Liver (tissue), 9 donors: ENCODE data around the gene NIPBL. TPM values are rescaled to one million over a fixed set of nuclear protein-coding genes. Genes with fewer than 3 reads are reported as not detected.

Experiments
- DNase-seq: peaks from one replicate; pipeline ENCODE4 v3.0.0-alpha.2; 2017; ENCODE audit warnings: low spot score
- H3K27ac ChIP-seq, 2 donors: one replicate each; pipeline ENCODE4 v1.7.0; 2013; ENCODE audit warnings: inconsistent platforms in 2 of 2, low read length in 2 of 2, control low read depth in 1 of 2, low read depth in 1 of 2, mild to moderate bottlenecking in 1 of 2
- H3K27me3 ChIP-seq, 4 donors: one replicate each; pipeline versions ENCODE4 v1.6.1 to v1.7.0; 2013; ENCODE audit warnings: low read length in 3 of 4, inconsistent platforms in 1 of 4, mild to moderate bottlenecking in 1 of 4, moderate library complexity in 1 of 4; ENCODE audit not compliant: control insufficient read depth in 4 of 4, insufficient read depth in 4 of 4
- H3K36me3 ChIP-seq, 4 donors: one replicate each; pipeline versions ENCODE4 v1.6.1 to v1.7.0; 2013; ENCODE audit warnings: low read length in 3 of 4, mild to moderate bottlenecking in 3 of 4, low read depth in 1 of 4, moderate library complexity in 1 of 4; ENCODE audit not compliant: control insufficient read depth in 4 of 4, insufficient read depth in 3 of 4
- H3K4me1 ChIP-seq, 4 donors: one replicate each; pipeline versions ENCODE4 v1.6.1 to v1.7.0; 2013; ENCODE audit warnings: low read length in 3 of 4, mild to moderate bottlenecking in 3 of 4, moderate library complexity in 1 of 4; ENCODE audit not compliant: control insufficient read depth in 4 of 4, insufficient read depth in 4 of 4
- H3K4me3 ChIP-seq, 3 donors: one replicate each; pipeline versions ENCODE4 v1.6.1 to v1.7.0; 2013; ENCODE audit warnings: low read length in 3 of 3, control low read depth in 1 of 3, low read depth in 1 of 3, mild to moderate bottlenecking in 1 of 3
- H3K9ac ChIP-seq, 2 donors: one replicate each; pipeline ENCODE4 v1.7.0; 2013; ENCODE audit warnings: low read length in 2 of 2, mild to moderate bottlenecking in 2 of 2, moderate library complexity in 2 of 2, control low read depth in 1 of 2, low read depth in 1 of 2
- H3K9me3 ChIP-seq, 4 donors: one replicate each; pipeline versions ENCODE4 v1.6.1 to v1.7.0; 2013; ENCODE audit warnings: low read length in 3 of 4; ENCODE audit not compliant: control insufficient read depth in 4 of 4
- FOXA1 ChIP-seq: IDR thresholded peaks from 2 replicates; pipeline ENCODE4 v1.6.1; 2016; ENCODE audit warnings: antibody characterized with exemption
- GABPA ChIP-seq, 2 donors: IDR thresholded peaks in 1 of 2; conservative IDR thresholded peaks in 1 of 2; 2 replicates each; pipeline ENCODE4 v1.6.1; 2016; ENCODE audit warnings: antibody characterized with exemption in 2 of 2, mild to moderate bottlenecking in 1 of 2, moderate library complexity in 1 of 2
- HNF4A ChIP-seq, 2 donors: conservative IDR thresholded peaks; 2 replicates each; pipeline ENCODE4 v1.6.1; 2016; ENCODE audit warnings: antibody characterized with exemption in 2 of 2, mild to moderate bottlenecking in 2 of 2
- HNF4G ChIP-seq: IDR thresholded peaks from 2 replicates; pipeline ENCODE4 v1.6.1; 2016; ENCODE audit warnings: antibody characterized with exemption
- NR2F2 ChIP-seq: IDR thresholded peaks from 2 replicates; pipeline ENCODE4 v1.6.1; 2016; ENCODE audit warnings: antibody characterized with exemption
- RAD21 ChIP-seq, 2 donors: IDR thresholded peaks; 2 replicates each; pipeline ENCODE4 v1.6.1; 2016; ENCODE audit warnings: antibody characterized with exemption in 2 of 2, mild to moderate bottlenecking in 2 of 2
- TAF1 ChIP-seq: conservative IDR thresholded peaks from 2 replicates; pipeline ENCODE4 v1.6.1; 2016; ENCODE audit warnings: antibody characterized with exemption, mild to moderate bottlenecking
- ZBTB33 ChIP-seq: IDR thresholded peaks from 2 replicates; pipeline ENCODE4 v1.6.1; 2016; ENCODE audit warnings: antibody characterized with exemption
- WGBS: extraction: QIAGEN DNeasy Blood & Tissue Kit; methylation state at CpG from one replicate; pipeline ENCODE4 v1.1.7; 2013; 5-methylcytosine and 5-hydroxymethylcytosine counted together
- polyA plus RNA-seq, 2 donors: library from polyadenylated mRNA; stranded (reverse) in 1 of 2; unstranded in 1 of 2; fragments of 200-250 nt in 1 of 2; fragments of >200 nt in 1 of 2; fragmentation: Nextera tagmentation in 1 of 2; extraction: Ambion mirVana in 1 of 2; gene quantifications; one replicate each; pipeline versions ENCODE4 v1.2.1 to v1.2.3, GENCODE V29; 2013 to 2015
- total RNA-seq, 2 donors: library from RNA; depleted of rRNA; stranded (reverse); fragments of >200 nt; gene quantifications; one replicate each; pipeline ENCODE4 v1.2.3, GENCODE V29; 2014
- TF ChIP-seq, protein P1 (sequence below): IDR thresholded peaks from 2 replicates; pipeline ENCODE4 v1.6.1; 2016; ENCODE audit warnings: antibody characterized with exemption
- TF ChIP-seq, protein P2 (sequence below): IDR thresholded peaks from 2 replicates; pipeline ENCODE4 v1.6.1; 2016; ENCODE audit warnings: antibody characterized with exemption, mild to moderate bottlenecking
- donor health status: healthy.
- donor health status: healthy.
- donor health status: healthy.
- donor health status: healthy.
- donor health status: healthy.

Gene NIPBL
- total and polyA plus RNA-seq, 4 donors: 4.9 to 30.3 (median 21.0) TPM

GRCh38 chr5:36839489-36840476 lies 36.8 kb upstream of the NIPBL start:
- no peak for DNase-seq
- H3K4me3 ChIP-seq: no peak overlapping the region
- TF ChIP-seq, protein P1, sequence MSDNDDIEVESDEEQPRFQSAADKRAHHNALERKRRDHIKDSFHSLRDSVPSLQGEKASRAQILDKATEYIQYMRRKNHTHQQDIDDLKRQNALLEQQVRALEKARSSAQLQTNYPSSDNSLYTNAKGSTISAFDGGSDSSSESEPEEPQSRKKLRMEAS: no peak
- TF ChIP-seq, protein P2, sequence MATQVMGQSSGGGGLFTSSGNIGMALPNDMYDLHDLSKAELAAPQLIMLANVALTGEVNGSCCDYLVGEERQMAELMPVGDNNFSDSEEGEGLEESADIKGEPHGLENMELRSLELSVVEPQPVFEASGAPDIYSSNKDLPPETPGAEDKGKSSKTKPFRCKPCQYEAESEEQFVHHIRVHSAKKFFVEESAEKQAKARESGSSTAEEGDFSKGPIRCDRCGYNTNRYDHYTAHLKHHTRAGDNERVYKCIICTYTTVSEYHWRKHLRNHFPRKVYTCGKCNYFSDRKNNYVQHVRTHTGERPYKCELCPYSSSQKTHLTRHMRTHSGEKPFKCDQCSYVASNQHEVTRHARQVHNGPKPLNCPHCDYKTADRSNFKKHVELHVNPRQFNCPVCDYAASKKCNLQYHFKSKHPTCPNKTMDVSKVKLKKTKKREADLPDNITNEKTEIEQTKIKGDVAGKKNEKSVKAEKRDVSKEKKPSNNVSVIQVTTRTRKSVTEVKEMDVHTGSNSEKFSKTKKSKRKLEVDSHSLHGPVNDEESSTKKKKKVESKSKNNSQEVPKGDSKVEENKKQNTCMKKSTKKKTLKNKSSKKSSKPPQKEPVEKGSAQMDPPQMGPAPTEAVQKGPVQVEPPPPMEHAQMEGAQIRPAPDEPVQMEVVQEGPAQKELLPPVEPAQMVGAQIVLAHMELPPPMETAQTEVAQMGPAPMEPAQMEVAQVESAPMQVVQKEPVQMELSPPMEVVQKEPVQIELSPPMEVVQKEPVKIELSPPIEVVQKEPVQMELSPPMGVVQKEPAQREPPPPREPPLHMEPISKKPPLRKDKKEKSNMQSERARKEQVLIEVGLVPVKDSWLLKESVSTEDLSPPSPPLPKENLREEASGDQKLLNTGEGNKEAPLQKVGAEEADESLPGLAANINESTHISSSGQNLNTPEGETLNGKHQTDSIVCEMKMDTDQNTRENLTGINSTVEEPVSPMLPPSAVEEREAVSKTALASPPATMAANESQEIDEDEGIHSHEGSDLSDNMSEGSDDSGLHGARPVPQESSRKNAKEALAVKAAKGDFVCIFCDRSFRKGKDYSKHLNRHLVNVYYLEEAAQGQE: no peak
- TF ChIP-seq TAF1: no peak

GRCh38 chr5:36841677-36842076 lies 34.9 kb upstream of the NIPBL start:
- H3K36me3 ChIP-seq: no peaks in the 10 kb centered on the region
- WGBS: 53% methylated on average over 1 of the region's 1 CpG
- no peak overlapping the region for H3K9ac ChIP-seq

More at GRCh38 chr5:36839489-36840476, 36.8 kb upstream of the NIPBL start:
- Histone ChIP-seq H3K9ac (no peak overlapping the region), H3K9me3 (no peaks in the 10 kb centered on the region), H3K4me1 (no peaks in the 10 kb centered on the region), H3K36me3 (no peaks in the 10 kb centered on the region), H3K27ac (no peak overlapping the region), H3K27me3 (no peaks in the 10 kb centered on the region)
- WGBS: 83% methylated on average over 5 of the region's 5 CpGs

More at GRCh38 chr5:36841677-36842076, 34.9 kb upstream of the NIPBL start:
- H3K4me3 ChIP-seq: no peak overlapping the region
- TF ChIP-seq RAD21 (IDR thresholded peaks at IDR 0.05) (no peak), GABPA (IDR thresholded peaks at IDR 0.05 in 1 of 2, conservative IDR thresholded peaks at IDR 0.05 in 1 of 2) (no peak), NR2F2 (no peak), ZBTB33 (no peak), FOXA1 (no peak), HNF4A (conservative IDR thresholded peaks at IDR 0.05) (no peak), HNF4G (no peak)
- TF ChIP-seq, protein P1: no peak
- no peak overlapping the region for H3K27ac ChIP-seq
- no peaks in the 10 kb centered on the region for H3K4me1 ChIP-seq
- DNase-seq: no peak
- H3K27me3 ChIP-seq: no peaks in the 10 kb centered on the region
- no peaks in the 10 kb centered on the region for H3K9me3 ChIP-seq
